ENCODE results near the gene TUBGCP2. TPM values are rescaled to one million over a fixed set of nuclear protein-coding genes. Genes with fewer than 3 reads are reported as not detected.

The TUBGCP2 gene
- total RNA-seq, 3 donors from 2014 or later (not counting 1 experiment from before 2014, with no cell fraction given), result 74.3 to 81.8 (median 78.7) TPM

GRCh38 chr10:133353988-133354605 is 45.4 kb upstream of the TUBGCP2 start:
- no peak overlapping the region for H3K4me3 ChIP-seq (ENCODE audit: low read length)
- H3K9me3 ChIP-seq (ENCODE audit: control insufficient read depth, insufficient read depth, low read length), result no peaks in the 10 kb centered on the region
- H3K27me3 ChIP-seq (ENCODE audit: control insufficient read depth, insufficient read depth, low read length), result no peaks in the 10 kb centered on the region
- Mint-ChIP-seq H3K4me3 (no peak overlapping the region), H3K9me3 (no peaks in the 10 kb centered on the region), H3K36me3 (no peaks in the 10 kb centered on the region), H3K27ac (no peak overlapping the region), H3K4me1 (peaks cover 0 to 3% of the 10 kb centered on the region in 2 donors), H3K27me3 (ENCODE audit: low read depth in 2 of 2) (peaks cover 0 to 4% of the 10 kb centered on the region in 2 donors)
- H3K36me3 ChIP-seq (ENCODE audit: control insufficient read depth, insufficient read depth, low read length), result no peaks in the 10 kb centered on the region
- 83% methylated on average over 16 of the region's 16 CpGs for WGBS (ENCODE audit: insufficient coverage)
- peaks cover 10% of the 10 kb centered on the region for H3K4me1 ChIP-seq (ENCODE audit: control insufficient read depth, insufficient read depth, low read length)
- H3K27ac ChIP-seq (ENCODE audit: low read length), result no peak overlapping the region
- ATAC-seq (no peak), DNase-seq (no peak)
- TF ChIP-seq CTCF (IDR thresholded peaks at IDR 0.05), result no peak
- intact Hi-C loops (cut with micrococcal nuclease), result no loop called here

- Mint-ChIP-seq H3K9me3 (no peaks in the 10 kb centered on the region), H3K4me1 (peaks cover 0 to 5% of the 10 kb centered on the region in 2 donors), H3K36me3 (no peaks in the 10 kb centered on the region), H3K27me3 (ENCODE audit: low read depth in 2 of 2) (peaks cover 0 to 6% of the 10 kb centered on the region in 2 donors), H3K27ac (no peak overlapping the region), H3K4me3 (no peak overlapping the region)
- Histone ChIP-seq H3K9me3 (ENCODE audit: control insufficient read depth, insufficient read depth, low read length) (no peaks in the 10 kb centered on the region), H3K27ac (ENCODE audit: low read length) (no peak overlapping the region), H3K4me3 (ENCODE audit: low read length) (no peak overlapping the region), H3K4me1 (ENCODE audit: control insufficient read depth, insufficient read depth, low read length) (peaks cover 10% of the 10 kb centered on the region), H3K36me3 (ENCODE audit: control insufficient read depth, insufficient read depth, low read length) (no peaks in the 10 kb centered on the region), H3K27me3 (ENCODE audit: control insufficient read depth, insufficient read depth, low read length) (no peaks in the 10 kb centered on the region)
- intact Hi-C loops (cut with micrococcal nuclease), result no loop called here
- ATAC-seq, result no peak
- WGBS (ENCODE audit: insufficient coverage), result 87% methylated on average over 16 of the region's 16 CpGs
- no peak for TF ChIP-seq CTCF (IDR thresholded peaks at IDR 0.05)
- DNase-seq, result no peak
Observed at GRCh38 chr10:133353202-133353959, 44.7 kb upstream of the TUBGCP2 start.

GRCh38 chr10:133351408-133352318 is 43.0 kb upstream of the TUBGCP2 start:
- no peak for TF ChIP-seq CTCF (IDR thresholded peaks at IDR 0.05)
- no peak overlapping the region for H3K27ac Mint-ChIP-seq

More at GRCh38 chr10:133351408-133352318, 43.0 kb upstream of the TUBGCP2 start:
- Histone ChIP-seq H3K4me3 (ENCODE audit: low read length) (no peak overlapping the region), H3K27ac (ENCODE audit: low read length) (no peak overlapping the region), H3K27me3 (ENCODE audit: control insufficient read depth, insufficient read depth, low read length) (peaks cover 5% of the 10 kb centered on the region), H3K36me3 (ENCODE audit: control insufficient read depth, insufficient read depth, low read length) (no peaks in the 10 kb centered on the region), H3K4me1 (ENCODE audit: control insufficient read depth, insufficient read depth, low read length) (peaks cover 4% of the 10 kb centered on the region), H3K9me3 (ENCODE audit: control insufficient read depth, insufficient read depth, low read length) (no peaks in the 10 kb centered on the region)
- peaks cover 0 to 6% of the 10 kb centered on the region in 2 donors for H3K27me3 Mint-ChIP-seq (ENCODE audit: low read depth in 2 of 2)
- intact Hi-C loops (cut with micrococcal nuclease), result no loop called here
- no peaks in the 10 kb centered on the region for H3K9me3 Mint-ChIP-seq
- ATAC-seq (no peak), DNase-seq (no peak)
- peaks cover 0 to 5% of the 10 kb centered on the region in 2 donors for H3K4me1 Mint-ChIP-seq
- no peak overlapping the region for H3K4me3 Mint-ChIP-seq
- WGBS (ENCODE audit: insufficient coverage), result 73% methylated on average over 24 of the region's 24 CpGs
- H3K36me3 Mint-ChIP-seq, result no peaks in the 10 kb centered on the region
